Brain pericyte (primary cell): ENCODE data around the gene NDUFAB1.
A peak's percentile ranks its signal among the peaks of the same experiment; 100 is the strongest.
"Not testable (repeated sequence)": the region's sequence is repeated elsewhere in the genome, so short reads cannot be mapped to it uniquely, and the experiment has no call there.

Source experiments
- DNase-seq: peaks from one replicate; pipeline ENCODE4 v3.0.0-alpha.2; 2012; ENCODE audit warnings: low read depth, low spot score

The NDUFAB1 gene

DNA sequence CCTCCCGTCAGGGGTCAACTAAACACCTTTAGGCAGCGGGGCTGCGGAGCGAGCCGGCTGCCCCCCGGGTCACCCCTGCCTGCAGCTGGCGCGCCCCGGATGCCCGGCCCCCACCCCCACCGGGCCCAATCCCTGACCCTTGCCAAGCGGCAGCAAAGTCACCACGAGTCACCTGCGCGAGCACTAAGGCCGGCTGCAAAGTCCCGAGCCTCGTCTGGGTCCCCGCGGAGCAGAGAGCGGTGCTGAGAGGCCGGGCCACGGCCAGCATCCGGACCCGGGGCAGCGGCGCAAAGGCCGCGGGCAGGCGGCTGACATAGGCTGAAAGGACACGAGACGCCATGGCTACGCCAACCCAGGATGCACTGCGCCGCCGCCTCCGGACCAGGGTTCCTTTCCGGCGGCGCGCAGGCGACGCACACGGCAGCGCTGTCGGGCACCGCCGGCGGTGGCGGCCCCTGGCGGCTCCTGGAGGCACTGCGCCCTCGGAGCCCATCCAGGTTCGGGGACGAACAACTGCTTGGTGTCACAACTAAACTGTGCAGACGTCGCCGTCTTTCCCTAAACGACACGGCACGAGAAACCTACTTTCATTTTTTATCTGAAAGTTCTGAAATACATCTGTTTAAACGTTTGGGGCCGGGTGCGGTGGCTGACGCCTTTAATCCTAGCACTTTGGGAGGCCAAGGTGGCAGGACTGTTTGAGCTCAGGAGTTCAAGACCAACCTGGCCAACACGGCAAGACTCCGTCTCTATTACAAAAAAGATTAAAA, at the start of gene NDUFAB1:
TSS of gene NDUFAB1 (minus strand) at position 366 of the 770 bp plus-strand sequence. CDS start at position 340, 26 bp downstream.
- peak; percentile 42 for DNase-seq

GRCh38 chr16:23642246-23642774, 46.2 kb upstream of the NDUFAB1 start:
- no peak for DNase-seq

- DNase-seq: peak; percentile 77
Measured at GRCh38 chr16:23640931-23641765, 45.0 kb upstream of the NDUFAB1 start, which contains the start of the genes DCTN5 and PALB2. DCTN5 (plus strand) TSS chr16:23641466; CDS start chr16:23641543, 77 bp downstream. PALB2 (minus strand) TSS chr16:23641310; CDS start chr16:23641157, 153 bp downstream.

GRCh38 chr16:23640615-23640930, 44.5 kb upstream of the NDUFAB1 start:
- no peak for DNase-seq

DNA sequence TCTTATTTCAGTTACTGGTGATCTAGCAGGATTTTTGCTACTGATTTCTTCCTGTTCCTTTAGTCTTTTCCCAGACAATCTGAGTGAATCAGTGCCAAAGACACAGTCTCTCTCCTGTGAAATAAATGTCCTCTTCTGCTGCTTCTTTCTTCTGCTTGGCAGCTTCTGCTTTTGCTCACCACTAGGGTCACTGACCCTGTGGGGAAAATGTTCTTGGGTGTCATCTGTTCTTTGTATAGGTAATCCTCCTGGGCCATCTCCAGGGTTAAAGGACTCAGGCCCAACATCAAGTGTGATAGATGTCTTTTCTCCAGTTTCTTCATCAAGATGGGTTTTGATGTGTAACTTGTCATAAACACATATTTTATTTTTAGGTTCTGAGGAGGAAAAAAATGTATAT, 39.8 kb upstream of the NDUFAB1 start:
- DNase-seq: no peak

DNA sequence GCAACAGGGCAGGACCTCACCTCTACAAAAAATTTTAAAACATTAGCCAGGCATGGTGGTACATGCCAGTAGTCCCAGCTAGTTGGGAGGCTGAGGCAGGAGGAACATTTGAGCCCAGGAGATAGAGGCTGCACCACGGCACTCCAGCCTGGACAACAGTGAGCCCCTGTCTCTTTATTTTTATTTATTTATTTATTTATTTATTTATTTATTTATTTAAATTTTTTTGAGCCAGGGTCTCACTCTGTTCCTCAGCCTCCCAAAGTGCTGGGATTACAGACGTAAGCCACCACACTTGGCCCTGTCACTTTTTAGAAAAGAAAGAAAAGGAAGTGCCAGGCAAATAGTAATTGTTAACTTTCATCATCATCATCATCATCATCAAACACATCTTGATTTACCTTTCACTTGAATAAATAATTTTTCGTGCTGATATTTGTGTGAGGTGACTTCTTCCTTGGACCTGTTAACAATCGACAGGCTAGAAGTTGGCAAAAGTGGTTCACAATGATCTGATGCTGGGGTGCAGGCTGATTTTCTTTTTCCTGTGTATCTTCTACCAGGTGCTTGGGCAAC, 38.4 kb upstream of the NDUFAB1 start:
- DNase-seq: no peak

DNA sequence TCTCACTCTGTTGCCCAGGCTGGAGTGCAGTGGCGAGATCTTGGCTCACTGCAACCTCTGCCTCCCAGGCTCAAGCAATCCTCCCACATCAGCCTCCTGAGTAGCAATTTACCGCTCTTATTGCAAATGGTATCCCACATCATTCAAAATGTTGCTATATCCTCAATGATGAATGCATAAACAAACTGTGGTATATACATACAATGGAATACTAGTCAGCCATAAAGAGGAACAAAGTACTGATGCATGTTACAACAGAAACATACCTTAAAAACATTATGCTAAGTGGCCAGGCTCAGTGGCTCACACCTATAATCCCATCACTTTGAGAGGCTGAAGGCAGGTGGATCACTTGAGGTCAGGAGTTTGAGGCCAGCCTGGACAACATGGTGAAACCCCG, 35.8 kb upstream of the NDUFAB1 start:
- not testable (repeated sequence) for DNase-seq

GRCh38 chr16:23629516-23629915, 33.4 kb upstream of the NDUFAB1 start:
- no peak for DNase-seq

DNA sequence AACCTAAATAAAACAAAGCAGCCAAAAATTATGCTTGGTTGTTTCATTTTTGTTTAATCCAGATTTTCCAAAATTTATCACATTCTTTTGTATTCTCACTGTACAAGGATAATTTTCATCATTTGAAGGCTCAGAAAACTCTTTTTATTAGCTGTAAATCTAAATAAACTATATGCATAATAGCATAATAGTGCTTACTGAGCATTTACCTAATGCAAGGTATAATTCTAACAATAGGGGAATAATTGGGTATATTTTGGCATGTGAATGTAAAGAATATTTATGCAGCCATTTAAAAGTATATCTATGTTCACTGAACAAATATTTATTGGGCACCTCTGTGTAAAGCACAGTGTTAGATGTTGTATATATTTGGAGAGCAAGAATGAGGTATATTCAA, 28.0 kb upstream of the NDUFAB1 start:
- DNase-seq: no peak

DNA sequence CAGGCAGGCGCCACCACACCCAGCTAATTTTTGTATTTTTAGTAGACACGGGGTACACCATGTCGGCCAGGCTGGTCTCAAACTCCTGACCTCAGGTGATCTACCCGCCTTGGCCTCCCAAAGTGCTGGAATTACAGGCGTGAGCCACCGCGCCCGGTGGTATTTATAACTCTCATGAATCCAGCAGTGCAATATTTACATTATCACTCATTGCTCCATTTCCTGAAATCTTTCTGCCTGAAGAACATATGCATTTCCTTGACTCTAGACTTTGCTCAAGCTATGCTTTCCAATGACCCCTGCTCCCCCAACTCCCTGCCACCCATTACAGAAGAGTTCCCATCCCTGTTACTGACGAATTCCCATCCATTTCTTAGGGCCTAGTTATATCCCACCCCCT, 19.7 kb upstream of the NDUFAB1 start:
- DNase-seq: no peak

DNA sequence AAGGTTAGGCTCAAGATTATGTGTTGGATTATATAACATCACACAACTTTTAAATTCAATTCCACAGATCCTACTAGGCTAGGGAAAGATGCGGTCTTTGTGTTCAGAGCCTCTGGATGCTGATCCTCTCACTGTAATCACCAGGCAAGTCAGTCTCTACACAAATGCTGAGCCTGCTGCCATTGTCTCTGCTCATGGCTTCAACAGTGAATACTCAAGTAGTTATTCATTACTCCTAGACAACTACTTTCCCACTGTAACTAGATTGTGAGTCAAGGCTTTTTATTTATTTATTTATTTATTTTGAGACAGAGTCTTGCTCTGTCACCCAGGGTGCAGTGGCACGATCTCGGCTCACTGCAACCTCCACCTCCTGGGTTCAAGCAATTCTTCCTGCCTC, 15.8 kb upstream of the NDUFAB1 start:
- no peak for DNase-seq

GRCh38 chr16:23610905-23611304, 14.8 kb upstream of the NDUFAB1 start:
- DNase-seq: not testable (repeated sequence)

DNA sequence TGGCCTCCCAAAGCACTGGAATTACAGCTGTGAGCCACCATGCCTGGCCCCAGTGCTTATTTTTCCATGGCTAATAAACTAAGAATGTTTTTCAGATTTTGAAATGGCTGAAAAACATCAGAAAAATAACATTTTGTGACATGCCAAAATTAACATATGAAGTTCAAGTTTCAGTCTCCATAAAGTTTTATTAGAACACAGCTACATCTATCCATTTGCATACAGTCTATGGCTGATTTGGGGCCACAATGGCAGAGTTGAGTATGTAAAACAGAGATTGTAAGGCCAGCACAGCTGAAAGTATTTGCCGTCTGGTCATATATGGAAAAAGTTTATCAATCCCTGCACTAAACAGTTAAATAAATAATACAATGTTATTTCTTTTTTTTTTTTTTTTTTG, 13.8 kb upstream of the NDUFAB1 start:
- no peak for DNase-seq

DNA sequence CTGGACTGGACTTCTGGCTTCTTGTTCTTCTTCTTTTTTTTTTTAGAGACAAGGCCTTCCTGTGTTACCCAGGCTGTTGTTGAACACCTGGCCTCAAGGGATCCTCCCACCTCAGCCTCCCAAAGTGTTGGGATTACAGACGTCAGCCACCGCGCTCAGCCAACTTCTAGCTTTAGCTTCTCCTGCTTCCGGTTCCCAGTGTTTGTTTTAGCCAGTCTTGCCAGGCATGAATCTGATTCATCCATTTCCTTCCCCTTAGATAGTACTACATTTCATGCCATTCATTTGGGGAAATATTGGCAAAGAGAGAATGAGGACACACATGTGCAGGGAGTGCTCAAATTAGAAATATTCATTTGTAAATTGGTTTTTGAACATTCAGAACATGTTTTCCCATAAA, 12.1 kb upstream of the NDUFAB1 start:
- no peak for DNase-seq

DNA sequence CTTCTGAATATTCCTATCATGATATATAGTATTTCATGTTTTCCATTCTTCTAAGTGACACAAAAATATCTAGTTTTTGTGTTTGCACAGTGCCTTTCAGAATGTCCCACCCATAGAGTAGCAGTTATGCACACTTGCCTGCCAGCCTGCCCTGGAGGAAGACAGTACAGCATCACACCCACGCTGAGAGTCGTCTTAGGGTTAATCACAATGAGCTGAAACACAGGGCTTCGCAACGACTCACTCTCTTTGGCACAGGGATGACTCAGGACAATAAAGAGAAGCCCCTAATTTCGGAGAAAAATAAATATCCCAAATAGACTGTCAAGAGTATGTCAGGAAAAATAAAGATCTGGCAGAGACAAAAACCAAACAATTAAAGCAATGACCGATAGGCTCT, 11.6 kb upstream of the NDUFAB1 start:
- no peak for DNase-seq

GRCh38 chr16:23597003-23597756, 1.1 kb upstream of the NDUFAB1 start:
- no peak for DNase-seq

GRCh38 chr16:23595246-23595950, 718 bp downstream of the NDUFAB1 start:
- DNase-seq: no peak

DNA sequence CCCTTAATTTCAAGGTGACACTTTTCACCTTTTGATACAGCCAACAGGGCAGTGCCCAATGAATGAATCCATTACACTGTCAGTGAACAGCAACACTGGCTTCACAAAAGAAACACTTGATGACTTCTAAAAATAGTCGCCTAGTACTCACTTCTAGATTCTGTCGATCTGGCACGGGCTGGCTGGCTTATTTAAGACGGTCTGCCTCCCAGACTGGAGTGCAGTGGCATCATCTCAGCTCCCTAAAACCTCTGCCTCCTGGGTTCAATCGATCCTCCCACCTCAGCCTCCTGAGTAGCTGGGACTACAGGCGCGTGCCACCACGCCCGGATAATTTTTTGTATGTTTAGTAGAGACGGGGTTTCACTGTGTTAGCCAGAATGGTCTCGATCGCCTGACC, 1.9 kb downstream of the NDUFAB1 start:
- DNase-seq: no peak

DNA sequence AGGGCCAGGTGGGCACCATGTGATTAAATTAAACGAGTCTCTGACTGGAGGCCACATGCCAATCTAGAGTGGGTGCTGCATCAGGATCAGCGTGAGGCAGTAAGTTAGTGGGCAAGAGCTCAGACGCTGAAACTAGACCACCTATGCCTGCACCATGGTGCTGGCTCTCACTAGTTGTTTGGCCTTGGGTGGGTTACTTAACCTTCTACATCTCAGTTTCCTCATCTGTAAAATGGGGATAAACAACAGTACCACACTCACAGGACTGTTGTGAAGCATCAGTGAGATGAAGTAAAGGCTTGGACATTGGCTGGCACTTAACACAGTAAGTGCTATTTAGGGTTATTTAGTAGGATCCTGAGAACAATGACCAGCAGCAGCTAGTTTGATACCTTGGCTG, 5.9 kb downstream of the NDUFAB1 start:
- DNase-seq: no peak

GRCh38 chr16:23587726-23588125, 8.4 kb downstream of the NDUFAB1 start:
- DNase-seq: no peak
